Trophoblast cell (in vitro differentiated cells and primary cell): ENCODE measurements around the gene WRAP73.

ENCODE experiments used
- DNase-seq, 2 donors: peaks; one replicate each; pipeline ENCODE4 v3.0.0-alpha.2; 2016
- H2AFZ ChIP-seq: 2 replicates; pipeline ENCODE4 v1.6.1; 2013; ENCODE audit warnings: low read length, moderate library complexity, mild to moderate bottlenecking; ENCODE audit not compliant: insufficient read depth, poor library complexity
- H2AK5ac ChIP-seq: 2 replicates; pipeline ENCODE4 v1.6.1; 2013; ENCODE audit warnings: mild to moderate bottlenecking, low read length
- H2BK120ac ChIP-seq: 2 replicates; pipeline ENCODE4 v1.6.1; 2013; ENCODE audit warnings: low read length, mild to moderate bottlenecking, moderate library complexity; ENCODE audit not compliant: insufficient read depth, poor library complexity
- H2BK12ac ChIP-seq: 2 replicates; pipeline ENCODE4 v1.6.1; 2013; ENCODE audit warnings: mild to moderate bottlenecking, low read length, moderate library complexity
- H2BK5ac ChIP-seq: 2 replicates; pipeline ENCODE4 v1.6.1; 2013; ENCODE audit warnings: low read length, low read depth, moderate library complexity, mild to moderate bottlenecking; ENCODE audit not compliant: poor library complexity
- H3K14ac ChIP-seq: 2 replicates; pipeline ENCODE4 v1.6.1; 2013; ENCODE audit warnings: mild to moderate bottlenecking, low read length
- H3K18ac ChIP-seq: 2 replicates; pipeline ENCODE4 v1.6.1; 2013; ENCODE audit warnings: mild to moderate bottlenecking, low read length
- H3K23ac ChIP-seq: 2 replicates; pipeline ENCODE4 v1.6.1; 2013; ENCODE audit warnings: low read length
- H3K27ac ChIP-seq: 2 replicates; pipeline ENCODE4 v1.5.1; 2013; ENCODE audit warnings: low read depth, mild to moderate bottlenecking, inconsistent platforms, low read length, moderate library complexity
- H3K27me3 ChIP-seq: 2 replicates; pipeline ENCODE4 v1.6.1; 2013; ENCODE audit warnings: inconsistent platforms, mild to moderate bottlenecking, low read length, moderate library complexity; ENCODE audit not compliant: insufficient read depth
- H3K36me3 ChIP-seq, 2 experiments: 1 replicate in 1 of 2; 2 replicates in 1 of 2; pipeline ENCODE4 v1.6.1; 2013; ENCODE audit warnings: low read length in 2 of 2, mild to moderate bottlenecking in 2 of 2, moderate library complexity in 1 of 2; ENCODE audit not compliant: insufficient read depth in 2 of 2, control insufficient read depth in 1 of 2
- H3K4ac ChIP-seq: 2 replicates; pipeline ENCODE4 v1.6.1; 2013; ENCODE audit warnings: low read depth, mild to moderate bottlenecking, low read length, moderate library complexity
- H3K4me1 ChIP-seq, 2 experiments: 1 replicate in 1 of 2; 2 replicates in 1 of 2; pipeline ENCODE4 v1.6.1; 2013; ENCODE audit warnings: low read length in 2 of 2, mild to moderate bottlenecking in 2 of 2, moderate library complexity in 1 of 2; ENCODE audit not compliant: insufficient read depth in 2 of 2, control insufficient read depth in 1 of 2
- H3K4me2 ChIP-seq: 2 replicates; pipeline ENCODE4 v1.6.1; 2013; ENCODE audit warnings: inconsistent platforms, mild to moderate bottlenecking, low read length, moderate library complexity
- H3K4me3 ChIP-seq: 2 replicates; pipeline ENCODE4 v1.5.1; 2013; ENCODE audit warnings: mild to moderate bottlenecking, low read depth, low read length, inconsistent platforms
- H3K79me1 ChIP-seq: one replicate; pipeline ENCODE4 v1.6.1; 2013; ENCODE audit warnings: low read length
- H3K79me2 ChIP-seq: 2 replicates; pipeline ENCODE4 v1.6.1; 2013; ENCODE audit warnings: low read length, mild to moderate bottlenecking; ENCODE audit not compliant: control insufficient read depth, insufficient read depth, poor library complexity
- H3K9ac ChIP-seq: 2 replicates; pipeline ENCODE4 v1.6.1; 2013; ENCODE audit warnings: mild to moderate bottlenecking, low read length
- H3K9me3 ChIP-seq: 2 replicates; pipeline ENCODE4 v1.6.1; 2013; ENCODE audit warnings: low read depth, mild to moderate bottlenecking, control low read depth, inconsistent platforms, low read length; ENCODE audit not compliant: insufficient read depth
- H4K12ac ChIP-seq: 2 replicates; pipeline ENCODE4 v1.6.1; 2013; ENCODE audit warnings: low read depth, mild to moderate bottlenecking, low read length, moderate library complexity
- H4K8ac ChIP-seq: 2 replicates; pipeline ENCODE4 v1.6.1; 2013; ENCODE audit warnings: low read depth, mild to moderate bottlenecking, low read length, moderate library complexity
- H4K91ac ChIP-seq: one replicate; pipeline ENCODE4 v1.6.1; 2013; ENCODE audit warnings: low read depth, mild to moderate bottlenecking, low read length, moderate library complexity
- WGBS: extraction: QIAGEN DNeasy Blood & Tissue Kit; methylation state at CpG from one replicate; pipeline ENCODE4 v1.1.7; 2013; ENCODE audit warnings: missing lambda C conversion rate; ENCODE audit not compliant: insufficient read length, insufficient coverage; ENCODE audit errors: extremely low coverage; 5-methylcytosine and 5-hydroxymethylcytosine counted together

WRAP73 gene

GRCh38 chr1:3661631-3662030 is 11.7 kb upstream of the WRAP73 start:
- Histone ChIP-seq H4K8ac (no peak overlapping the region), H3K79me1 (no peaks in the 10 kb centered on the region), H2BK5ac (no peak overlapping the region), H3K4me2 (no peak overlapping the region), H3K14ac (no peak overlapping the region), H3K23ac (no peak overlapping the region), H3K9me3 (no peaks in the 10 kb centered on the region), H3K9ac (no peak overlapping the region), H4K91ac (no peak overlapping the region), H2BK120ac (no peak overlapping the region), H3K79me2 (no peaks in the 10 kb centered on the region), H3K27me3 (no peaks in the 10 kb centered on the region), H3K4me3 (no peak overlapping the region), H3K27ac (no peak overlapping the region), H2AK5ac (no peak overlapping the region), H2AFZ (no peak overlapping the region), H3K4ac (no peak overlapping the region), H2BK12ac (no peak overlapping the region), H3K18ac (no peak overlapping the region), H4K12ac (no peak overlapping the region), H3K36me3 (no peaks in the 10 kb centered on the region), H3K4me1 (no peaks in the 10 kb centered on the region)
- WGBS, result no CpG with 5 or more reads among the region's 4 CpGs
- no peak for DNase-seq

- Histone ChIP-seq H4K12ac (no peak overlapping the region), H3K4me1 (no peaks in the 10 kb centered on the region), H3K4me2 (no peak overlapping the region), H3K4ac (no peak overlapping the region), H3K18ac (no peak overlapping the region), H3K36me3 (no peaks in the 10 kb centered on the region), H3K14ac (no peak overlapping the region), H3K79me2 (no peaks in the 10 kb centered on the region), H2BK120ac (no peak overlapping the region), H3K27me3 (peaks cover under 1% of the 10 kb centered on the region), H3K27ac (no peak overlapping the region), H3K4me3 (no peak overlapping the region), H3K9me3 (no peaks in the 10 kb centered on the region), H3K23ac (no peak overlapping the region), H2BK5ac (no peak overlapping the region), H4K91ac (no peak overlapping the region), H2AK5ac (no peak overlapping the region), H4K8ac (no peak overlapping the region), H2BK12ac (no peak overlapping the region), H3K9ac (no peak overlapping the region), H3K79me1 (no peaks in the 10 kb centered on the region), H2AFZ (no peak overlapping the region)
- DNase-seq, result no peak
- no CpG with 5 or more reads among the region's 2 CpGs for WGBS
Measured at GRCh38 chr1:3660704-3661103, 10.8 kb upstream of the WRAP73 start.

GRCh38 chr1:3659093-3659492 is 9.2 kb upstream of the WRAP73 start:
- peaks cover 9% of the 10 kb centered on the region for H3K27me3 ChIP-seq
- H2BK120ac ChIP-seq, result no peak overlapping the region
- H4K91ac ChIP-seq, result no peak overlapping the region
- no peak overlapping the region for H3K27ac ChIP-seq
- H3K4me1 ChIP-seq, result no peaks in the 10 kb centered on the region
- no peaks in the 10 kb centered on the region for H3K79me1 ChIP-seq
- H2BK12ac ChIP-seq, result no peak overlapping the region
- no peak overlapping the region for H3K4ac ChIP-seq
- H4K12ac ChIP-seq, result no peak overlapping the region
- no peaks in the 10 kb centered on the region for H3K79me2 ChIP-seq
- no peak for DNase-seq
- H3K9me3 ChIP-seq, result no peaks in the 10 kb centered on the region
- H3K14ac ChIP-seq, result no peak overlapping the region
- no peak overlapping the region for H4K8ac ChIP-seq
- H3K36me3 ChIP-seq, result no peaks in the 10 kb centered on the region
- no peak overlapping the region for H2BK5ac ChIP-seq
- no peak overlapping the region for H2AK5ac ChIP-seq
- H2AFZ ChIP-seq, result no peak overlapping the region
- H3K9ac ChIP-seq, result no peak overlapping the region
- no peak overlapping the region for H3K4me3 ChIP-seq
- H3K4me2 ChIP-seq, result no peak overlapping the region
- no peak overlapping the region for H3K23ac ChIP-seq
- H3K18ac ChIP-seq, result no peak overlapping the region
- no CpG with 5 or more reads among the region's 15 CpGs for WGBS

GRCh38 chr1:3658231-3658615 is 8.3 kb upstream of the WRAP73 start:
- WGBS, result no CpG with 5 or more reads among the region's 14 CpGs
- no peaks in the 10 kb centered on the region for H3K4me1 ChIP-seq
- H3K4me3 ChIP-seq, result no peak overlapping the region
- no peak overlapping the region for H3K14ac ChIP-seq
- no peaks in the 10 kb centered on the region for H3K79me1 ChIP-seq
- no peak overlapping the region for H2BK5ac ChIP-seq
- no peak overlapping the region for H2BK120ac ChIP-seq
- H3K23ac ChIP-seq, result no peak overlapping the region
- no peak overlapping the region for H2BK12ac ChIP-seq
- H4K91ac ChIP-seq, result no peak overlapping the region
- no peak overlapping the region for H2AFZ ChIP-seq
- no peak overlapping the region for H4K8ac ChIP-seq
- H3K9me3 ChIP-seq, result peaks cover under 1% of the 10 kb centered on the region
- H2AK5ac ChIP-seq, result no peak overlapping the region
- H3K4me2 ChIP-seq, result no peak overlapping the region
- H3K36me3 ChIP-seq, result no peaks in the 10 kb centered on the region
- no peak overlapping the region for H3K4ac ChIP-seq
- H4K12ac ChIP-seq, result no peak overlapping the region
- no peaks in the 10 kb centered on the region for H3K79me2 ChIP-seq
- H3K27me3 ChIP-seq, result peaks cover 16% of the 10 kb centered on the region
- no peak overlapping the region for H3K18ac ChIP-seq
- no peak overlapping the region for H3K9ac ChIP-seq
- DNase-seq, result no peak
- H3K27ac ChIP-seq, result no peak overlapping the region
